HTERT RPE-1 (cell line): ENCODE measurements around the gene OPN4.

Source experiments
- in situ Hi-C: fragments of 300-500 bp; cut with MboI; formaldehyde crosslinking; loops from 4 replicates; pipeline ENCODE4 v1.14.3; 2020; ENCODE audit warnings: low sequenced_read_pairs

Gene OPN4

GRCh38 chr10:86715836-86716235 is 61.5 kb downstream of the OPN4 start:
- in situ Hi-C loops = no loop called here
